Activated T-helper 17 cell treated with anti-CD3 and anti-CD28 coated beads, Interleukin-2, amount 50 U/mL, for 72 hours (primary cell): Measurements from ENCODE around the gene CTNND2. TPM values are rescaled to one million over a fixed set of nuclear protein-coding genes. Genes with fewer than 3 reads are reported as not detected.

ENCODE experiments used
- ATAC-seq: fragments of 150-1000 bp; cut with Tn5 transposase; replicated peaks from 2 replicates; pipeline ENCODE4 v1.10.0; 2021; ENCODE audit warnings: mild to moderate bottlenecking, moderate library complexity
- H3K27ac Mint-ChIP-seq: one replicate; pipeline ENCODE4 v1.8.0; 2022; ENCODE audit warnings: mixed read lengths
- H3K27me3 Mint-ChIP-seq: one replicate; pipeline ENCODE4 v1.8.0; 2022; ENCODE audit warnings: mixed read lengths
- H3K36me3 Mint-ChIP-seq: one replicate; pipeline ENCODE4 v1.8.0; 2022; ENCODE audit warnings: low read depth, mild to moderate bottlenecking, mixed read lengths
- H3K4me1 Mint-ChIP-seq: one replicate; pipeline ENCODE4 v1.8.0; 2022; ENCODE audit warnings: mixed read lengths
- H3K4me3 Mint-ChIP-seq: one replicate; pipeline ENCODE4 v1.8.0; 2022; ENCODE audit warnings: mild to moderate bottlenecking, mixed read lengths
- H3K9me3 Mint-ChIP-seq: one replicate; pipeline ENCODE4 v1.8.0; 2022; ENCODE audit warnings: mixed read lengths
- total RNA-seq, 2 donors: library from RNA; stranded (reverse); gene quantifications; one replicate each; pipeline ENCODE4 v1.2.3, GENCODE V29; 2022

The CTNND2 gene
- total RNA-seq, 2 donors from 2014 or later: 0.21 to 0.39 TPM

- H3K4me3 Mint-ChIP-seq: no peak overlapping the region
- no peak overlapping the region for H3K27ac Mint-ChIP-seq
Observed at GRCh38 chr5:11371021-11371420, 533.2 kb downstream of the CTNND2 start.

DNA sequence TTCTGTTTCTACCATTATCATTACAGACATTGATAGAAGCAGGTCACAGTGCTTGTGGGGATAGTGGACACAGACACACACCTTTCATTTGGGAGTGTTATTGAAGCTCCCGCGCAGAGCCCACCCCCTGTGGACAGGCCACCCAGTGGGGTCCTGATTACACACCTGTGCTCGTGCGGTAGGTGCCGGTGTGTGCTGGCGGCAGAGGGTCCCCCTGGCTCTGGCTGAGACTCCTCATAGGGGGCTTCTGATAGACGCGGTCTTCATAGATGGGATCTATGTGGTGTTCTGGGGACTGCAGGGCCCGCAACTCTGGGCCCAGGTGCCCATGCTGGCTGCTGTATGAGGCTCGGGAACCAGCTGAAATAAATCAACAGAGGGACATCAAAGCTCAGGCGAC lies 539.7 kb downstream of the CTNND2 start:
- Mint-ChIP-seq H3K4me3 (no peak overlapping the region), H3K9me3 (no peaks in the 10 kb centered on the region), H3K27ac (no peak overlapping the region), H3K4me1 (no peaks in the 10 kb centered on the region), H3K36me3 (no peaks in the 10 kb centered on the region), H3K27me3 (peaks cover 4% of the 10 kb centered on the region)
- ATAC-seq: no peak

More at GRCh38 chr5:11371021-11371420, 533.2 kb downstream of the CTNND2 start:
- Mint-ChIP-seq H3K4me1 (no peaks in the 10 kb centered on the region), H3K36me3 (no peaks in the 10 kb centered on the region), H3K27me3 (no peaks in the 10 kb centered on the region), H3K9me3 (no peaks in the 10 kb centered on the region)
- ATAC-seq: no peak

DNA sequence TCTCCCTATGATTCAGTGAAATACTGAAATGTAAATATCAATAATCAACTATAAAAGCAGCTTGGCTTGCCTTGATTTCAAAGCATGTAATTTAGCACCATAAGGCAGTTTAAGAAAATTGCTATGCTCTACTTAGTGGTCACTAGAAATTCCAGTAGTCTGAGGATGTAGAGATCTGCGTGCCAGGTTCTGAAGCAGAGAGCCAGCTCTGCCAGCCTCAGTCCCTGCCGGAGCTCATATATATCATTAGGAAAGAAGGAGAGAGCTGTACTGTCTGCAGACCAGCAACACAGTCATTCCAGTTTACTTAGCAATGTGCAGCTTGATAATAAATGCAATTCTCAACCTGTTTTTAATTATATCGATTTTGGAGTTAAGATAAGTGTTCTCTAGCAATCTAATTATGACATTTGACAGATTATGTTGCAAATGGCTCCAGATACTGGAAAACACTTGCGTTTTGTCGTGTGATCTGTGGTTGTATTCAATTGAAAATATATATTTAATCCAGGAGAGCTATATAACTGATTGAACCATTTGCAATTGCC lies 540.5 kb downstream of the CTNND2 start:
- H3K4me3 Mint-ChIP-seq: no peak overlapping the region
- H3K36me3 Mint-ChIP-seq: no peaks in the 10 kb centered on the region
- peaks cover 4% of the 10 kb centered on the region for H3K27me3 Mint-ChIP-seq
- no peak for ATAC-seq
- H3K9me3 Mint-ChIP-seq: no peaks in the 10 kb centered on the region
- H3K4me1 Mint-ChIP-seq: no peaks in the 10 kb centered on the region
- no peak overlapping the region for H3K27ac Mint-ChIP-seq

DNA sequence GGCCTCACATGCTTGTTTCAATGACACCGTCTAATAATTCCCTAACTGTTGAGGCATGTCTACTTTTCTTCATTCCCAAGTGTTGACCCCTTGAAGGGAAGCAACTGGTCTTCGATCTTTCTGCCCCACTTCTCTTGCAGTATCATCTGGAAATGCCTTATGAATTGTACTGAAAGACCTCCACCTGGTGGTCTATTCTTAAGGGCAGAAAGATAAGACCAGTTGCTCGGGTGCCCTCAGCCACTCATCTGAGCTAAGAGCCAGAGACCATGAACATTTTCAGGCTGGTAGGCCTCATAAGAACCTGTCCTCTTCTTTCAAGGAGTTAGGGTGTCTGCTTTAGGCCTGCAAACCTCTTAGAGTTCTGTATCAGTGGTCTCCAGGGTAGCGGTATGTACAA lies 542.5 kb downstream of the CTNND2 start:
- H3K9me3 Mint-ChIP-seq: no peaks in the 10 kb centered on the region
- H3K27me3 Mint-ChIP-seq: peaks cover 4% of the 10 kb centered on the region
- ATAC-seq: no peak
- no peaks in the 10 kb centered on the region for H3K36me3 Mint-ChIP-seq
- H3K27ac Mint-ChIP-seq: no peak overlapping the region
- no peaks in the 10 kb centered on the region for H3K4me1 Mint-ChIP-seq
- H3K4me3 Mint-ChIP-seq: no peak overlapping the region

GRCh38 chr5:11357928-11358327 lies 546.3 kb downstream of the CTNND2 start:
- no peak for ATAC-seq

DNA sequence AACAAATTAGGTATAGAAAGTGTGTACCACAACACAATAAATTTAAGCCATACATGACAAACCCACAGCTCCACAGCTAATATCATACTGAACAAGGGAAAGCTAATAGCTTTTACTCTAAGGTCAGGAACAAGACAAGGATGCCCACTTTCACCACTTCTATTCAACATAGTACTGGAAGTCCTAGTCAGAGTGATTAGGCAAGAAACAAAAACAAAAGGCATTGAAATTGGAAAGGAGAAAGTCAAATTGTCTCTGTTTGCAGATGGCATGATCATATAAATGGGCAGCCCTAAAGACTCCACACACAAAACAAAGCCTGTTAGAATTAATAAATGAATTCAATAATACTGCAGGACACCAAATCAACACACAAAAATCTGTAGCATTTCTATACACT lies 548.8 kb downstream of the CTNND2 start:
- peaks cover 6% of the 10 kb centered on the region for H3K9me3 Mint-ChIP-seq
- H3K27me3 Mint-ChIP-seq: no peaks in the 10 kb centered on the region
- H3K27ac Mint-ChIP-seq: no peak overlapping the region
- H3K36me3 Mint-ChIP-seq: no peaks in the 10 kb centered on the region
- H3K4me3 Mint-ChIP-seq: no peak overlapping the region
- H3K4me1 Mint-ChIP-seq: no peaks in the 10 kb centered on the region
- ATAC-seq: no peak

More at GRCh38 chr5:11357928-11358327, 546.3 kb downstream of the CTNND2 start:
- H3K27ac Mint-ChIP-seq: no peak overlapping the region
- no peaks in the 10 kb centered on the region for H3K4me1 Mint-ChIP-seq
- H3K4me3 Mint-ChIP-seq: no peak overlapping the region
- H3K9me3 Mint-ChIP-seq: peaks cover 6% of the 10 kb centered on the region
- no peaks in the 10 kb centered on the region for H3K27me3 Mint-ChIP-seq
- no peaks in the 10 kb centered on the region for H3K36me3 Mint-ChIP-seq

DNA sequence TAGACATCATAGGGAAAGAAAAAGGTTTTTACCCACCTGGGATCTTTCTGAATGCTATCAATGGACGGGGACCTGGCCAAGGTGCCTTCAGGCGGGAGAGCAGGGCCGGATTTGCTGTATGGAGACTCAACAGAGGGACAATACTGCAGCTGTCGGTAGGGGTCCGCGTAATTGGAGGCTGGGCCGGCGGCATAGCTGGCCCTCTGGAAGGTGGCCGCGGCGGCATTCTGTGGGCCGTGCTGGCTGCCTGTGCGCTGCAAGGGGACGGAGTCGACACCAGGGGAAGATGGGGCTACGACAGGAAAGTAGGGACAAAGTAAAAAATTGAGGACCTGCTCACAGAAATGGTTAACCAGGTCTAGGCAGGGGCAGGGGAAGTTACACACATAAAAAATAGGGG lies 557.9 kb downstream of the CTNND2 start:
- Mint-ChIP-seq H3K27ac (no peak overlapping the region), H3K27me3 (peaks cover 6% of the 10 kb centered on the region), H3K9me3 (no peaks in the 10 kb centered on the region), H3K4me1 (no peaks in the 10 kb centered on the region), H3K36me3 (no peaks in the 10 kb centered on the region), H3K4me3 (no peak overlapping the region)
- no peak for ATAC-seq

DNA sequence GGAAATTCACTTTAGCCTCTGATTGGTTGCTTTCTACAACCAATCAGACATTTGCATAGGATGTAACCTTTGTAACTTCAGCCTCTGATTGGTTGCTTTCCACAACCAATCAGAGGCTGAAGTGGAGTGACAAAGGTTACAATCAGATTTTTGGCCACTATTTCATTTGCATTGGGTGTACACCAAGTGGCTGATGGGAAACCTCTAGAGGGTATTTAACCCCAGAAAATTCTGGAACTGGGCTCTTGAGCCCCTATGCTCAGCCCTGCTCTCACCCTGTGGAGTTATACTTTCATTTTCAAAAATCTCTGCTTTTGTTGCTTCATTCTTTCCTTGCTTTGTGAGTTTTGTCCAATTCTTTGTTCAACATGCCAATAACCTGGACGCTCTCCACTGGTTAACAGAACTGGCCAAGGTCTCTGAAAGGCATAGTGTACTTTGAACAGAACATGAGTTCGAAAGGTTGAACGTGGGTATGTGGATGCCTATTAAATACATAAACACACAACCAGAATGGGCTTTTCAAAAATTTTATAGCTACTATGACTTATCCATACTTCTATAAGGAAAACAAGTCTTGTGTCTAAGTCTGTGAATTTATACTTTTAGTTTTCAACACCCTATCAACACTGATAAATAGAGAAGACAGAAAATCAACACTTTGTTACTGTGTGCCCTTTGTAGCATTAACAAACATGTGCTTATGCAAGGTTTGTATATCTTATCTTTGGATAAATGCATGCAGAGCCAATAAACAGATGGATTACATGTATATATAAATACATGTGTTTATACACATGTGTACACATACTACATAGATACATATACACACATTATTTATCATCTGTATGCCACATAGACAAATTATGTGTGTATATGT lies 568.1 kb downstream of the CTNND2 start:
- no peaks in the 10 kb centered on the region for H3K9me3 Mint-ChIP-seq
- no peaks in the 10 kb centered on the region for H3K4me1 Mint-ChIP-seq
- ATAC-seq: no peak
- H3K36me3 Mint-ChIP-seq: no peaks in the 10 kb centered on the region
- H3K27ac Mint-ChIP-seq: no peak overlapping the region
- no peaks in the 10 kb centered on the region for H3K27me3 Mint-ChIP-seq
- H3K4me3 Mint-ChIP-seq: no peak overlapping the region

DNA sequence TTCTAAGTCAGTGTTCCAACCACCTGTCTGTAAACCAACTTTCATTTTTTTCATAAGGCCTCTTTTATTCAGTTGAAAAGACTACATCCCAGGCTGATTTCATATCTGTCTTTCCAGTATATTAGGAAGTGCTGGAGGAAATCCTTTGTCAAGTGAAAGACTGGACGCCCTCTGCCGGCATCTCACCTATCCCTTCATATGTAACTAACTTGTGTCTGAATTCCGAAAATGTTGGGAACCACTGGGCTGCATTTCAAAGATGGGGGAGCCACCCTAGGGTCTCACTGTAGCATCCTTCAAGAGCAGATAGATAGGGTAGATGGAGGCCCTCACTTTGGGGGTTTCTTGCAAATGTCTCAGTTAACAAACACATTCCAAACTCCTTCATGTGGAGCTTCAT lies 569.8 kb downstream of the CTNND2 start:
- H3K9me3 Mint-ChIP-seq: no peaks in the 10 kb centered on the region
- no peaks in the 10 kb centered on the region for H3K27me3 Mint-ChIP-seq
- H3K36me3 Mint-ChIP-seq: no peaks in the 10 kb centered on the region
- H3K27ac Mint-ChIP-seq: no peak overlapping the region
- H3K4me1 Mint-ChIP-seq: no peaks in the 10 kb centered on the region
- no peak for ATAC-seq
- H3K4me3 Mint-ChIP-seq: no peak overlapping the region

GRCh38 chr5:11329679-11330078 lies 574.6 kb downstream of the CTNND2 start:
- H3K4me1 Mint-ChIP-seq: no peaks in the 10 kb centered on the region
- ATAC-seq: no peak
- no peaks in the 10 kb centered on the region for H3K9me3 Mint-ChIP-seq
- no peaks in the 10 kb centered on the region for H3K36me3 Mint-ChIP-seq
- no peaks in the 10 kb centered on the region for H3K27me3 Mint-ChIP-seq
- no peak overlapping the region for H3K4me3 Mint-ChIP-seq
- no peak overlapping the region for H3K27ac Mint-ChIP-seq

GRCh38 chr5:11324521-11325289 lies 579.5 kb downstream of the CTNND2 start:
- no peak for ATAC-seq

GRCh38 chr5:11323761-11324160 lies 580.5 kb downstream of the CTNND2 start:
- no peaks in the 10 kb centered on the region for H3K36me3 Mint-ChIP-seq
- ATAC-seq: no peak
- no peaks in the 10 kb centered on the region for H3K4me1 Mint-ChIP-seq
- no peaks in the 10 kb centered on the region for H3K9me3 Mint-ChIP-seq
- H3K4me3 Mint-ChIP-seq: no peak overlapping the region
- H3K27me3 Mint-ChIP-seq: no peaks in the 10 kb centered on the region
- no peak overlapping the region for H3K27ac Mint-ChIP-seq

More at GRCh38 chr5:11324521-11325289, 579.5 kb downstream of the CTNND2 start:
- Mint-ChIP-seq H3K27ac (no peak overlapping the region), H3K4me3 (no peak overlapping the region), H3K27me3 (no peaks in the 10 kb centered on the region), H3K36me3 (no peaks in the 10 kb centered on the region), H3K4me1 (no peaks in the 10 kb centered on the region), H3K9me3 (no peaks in the 10 kb centered on the region)

DNA sequence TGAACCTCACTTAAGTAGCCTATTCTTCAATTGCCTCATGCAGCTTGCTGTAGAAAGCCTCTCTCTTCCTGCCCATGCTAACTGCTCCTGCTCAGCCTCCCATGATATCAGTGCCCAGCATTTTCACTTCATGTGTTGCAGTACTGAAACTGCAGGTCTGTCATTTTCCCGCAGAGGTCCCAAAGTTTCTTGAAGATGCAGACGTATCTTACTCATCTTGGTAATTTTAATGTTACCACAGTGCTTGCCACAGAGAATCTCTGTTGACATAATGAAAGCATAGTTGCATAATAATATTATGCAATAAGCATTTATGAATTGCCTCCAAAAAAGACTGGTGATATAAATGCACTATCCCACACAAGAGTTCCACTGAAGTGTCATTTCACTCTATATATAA lies 582.1 kb downstream of the CTNND2 start:
- H3K36me3 Mint-ChIP-seq: no peaks in the 10 kb centered on the region
- H3K9me3 Mint-ChIP-seq: peaks cover 6% of the 10 kb centered on the region
- H3K27ac Mint-ChIP-seq: no peak overlapping the region
- H3K27me3 Mint-ChIP-seq: peaks cover 6% of the 10 kb centered on the region
- peaks cover 5% of the 10 kb centered on the region for H3K4me1 Mint-ChIP-seq
- ATAC-seq: peak; percentile 37
- no peak overlapping the region for H3K4me3 Mint-ChIP-seq

DNA sequence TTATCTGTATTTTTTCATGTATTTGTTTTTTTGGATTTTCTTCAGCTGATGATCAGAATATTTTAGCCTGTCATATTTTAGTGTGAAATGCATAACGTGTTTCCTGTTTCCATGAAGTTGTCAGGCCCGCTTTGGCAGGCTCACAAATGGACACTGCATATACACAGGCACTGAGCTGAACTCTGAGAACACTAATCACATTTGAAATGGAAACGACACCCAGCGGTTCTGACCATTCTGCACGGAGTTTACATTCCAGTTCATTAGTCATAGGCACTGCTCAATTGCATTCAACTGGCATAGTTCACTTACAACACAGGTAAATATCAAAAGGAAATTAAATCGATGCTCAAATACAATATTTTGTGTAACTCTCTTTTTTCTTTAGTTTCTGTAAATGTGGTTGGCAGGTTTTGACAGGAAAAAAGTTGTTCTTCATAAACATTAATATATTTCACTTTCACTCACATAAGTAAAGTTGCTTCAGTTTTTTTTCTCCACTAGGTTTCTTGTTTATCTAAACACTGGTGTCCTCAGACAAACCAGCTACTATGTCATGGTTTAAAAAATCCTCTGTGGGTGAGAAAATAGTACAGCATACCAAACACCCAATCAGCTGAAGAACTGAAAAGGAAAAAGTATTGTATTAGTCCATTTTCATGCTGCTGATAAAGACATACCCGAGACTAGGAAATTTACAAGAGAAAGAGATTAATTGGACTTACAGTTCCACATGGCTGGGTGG lies 584.2 kb downstream of the CTNND2 start:
- Mint-ChIP-seq H3K9me3 (peaks cover 6% of the 10 kb centered on the region), H3K4me3 (no peak overlapping the region), H3K36me3 (no peaks in the 10 kb centered on the region), H3K27ac (no peak overlapping the region), H3K4me1 (peaks cover 5% of the 10 kb centered on the region), H3K27me3 (peaks cover 6% of the 10 kb centered on the region)
- no peak for ATAC-seq
